Ectodermal cell (in vitro differentiated cells): Measurements from ENCODE around the gene ASPHD2. TPM values are rescaled to one million over a fixed set of nuclear protein-coding genes. Genes with fewer than 3 reads are reported as not detected.

Experiments
- H3K27ac ChIP-seq: 2 replicates; pipeline ENCODE4 v1.7.0; 2013; ENCODE audit warnings: mild to moderate bottlenecking, low read depth, low read length; ENCODE audit not compliant: insufficient read depth, poor library complexity, severe bottlenecking
- H3K27me3 ChIP-seq: 2 replicates; pipeline ENCODE4 v1.7.0; 2013; ENCODE audit warnings: mild to moderate bottlenecking, low read length; ENCODE audit not compliant: insufficient read depth, control insufficient read depth, poor library complexity, severe bottlenecking
- H3K36me3 ChIP-seq: one replicate; pipeline ENCODE4 v1.7.0; 2013; ENCODE audit warnings: low read length; ENCODE audit not compliant: control insufficient read depth, insufficient read depth
- H3K4me1 ChIP-seq: one replicate; pipeline ENCODE4 v1.7.0; 2013; ENCODE audit warnings: low read length; ENCODE audit not compliant: control insufficient read depth, insufficient read depth
- H3K4me3 ChIP-seq: 2 replicates; pipeline ENCODE4 v1.7.0; 2013; ENCODE audit warnings: low read depth, low read length, control low read depth; ENCODE audit not compliant: insufficient read depth
- H3K9me3 ChIP-seq: 2 replicates; pipeline ENCODE4 v1.7.0; 2013; ENCODE audit warnings: mild to moderate bottlenecking, low read length, moderate library complexity; ENCODE audit not compliant: control insufficient read depth
- WGBS, 2 experiments: methylation state at CpG; one replicate each; pipeline ENCODE4 v1.1.7; 2013; ENCODE audit warnings: missing lambda C conversion rate in 2 of 2; 5-methylcytosine and 5-hydroxymethylcytosine counted together
- polyA plus RNA-seq, 4 experiments: library from polyadenylated mRNA; stranded (reverse); fragments of 50-300 nt; gene quantifications; one replicate each; pipeline ENCODE4 v1.2.3, GENCODE V29; 2013

Gene ASPHD2, protein sequence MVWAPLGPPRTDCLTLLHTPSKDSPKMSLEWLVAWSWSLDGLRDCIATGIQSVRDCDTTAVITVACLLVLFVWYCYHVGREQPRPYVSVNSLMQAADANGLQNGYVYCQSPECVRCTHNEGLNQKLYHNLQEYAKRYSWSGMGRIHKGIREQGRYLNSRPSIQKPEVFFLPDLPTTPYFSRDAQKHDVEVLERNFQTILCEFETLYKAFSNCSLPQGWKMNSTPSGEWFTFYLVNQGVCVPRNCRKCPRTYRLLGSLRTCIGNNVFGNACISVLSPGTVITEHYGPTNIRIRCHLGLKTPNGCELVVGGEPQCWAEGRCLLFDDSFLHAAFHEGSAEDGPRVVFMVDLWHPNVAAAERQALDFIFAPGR
- polyA plus RNA-seq (2013, experiment 1 of 4), result 9.5 TPM
- 9.7 TPM for polyA plus RNA-seq (2013, experiment 2 of 4)
- polyA plus RNA-seq (2013, experiment 3 of 4), result 7.3 TPM
- polyA plus RNA-seq (2013, experiment 4 of 4), result 8.1 TPM

DNA sequence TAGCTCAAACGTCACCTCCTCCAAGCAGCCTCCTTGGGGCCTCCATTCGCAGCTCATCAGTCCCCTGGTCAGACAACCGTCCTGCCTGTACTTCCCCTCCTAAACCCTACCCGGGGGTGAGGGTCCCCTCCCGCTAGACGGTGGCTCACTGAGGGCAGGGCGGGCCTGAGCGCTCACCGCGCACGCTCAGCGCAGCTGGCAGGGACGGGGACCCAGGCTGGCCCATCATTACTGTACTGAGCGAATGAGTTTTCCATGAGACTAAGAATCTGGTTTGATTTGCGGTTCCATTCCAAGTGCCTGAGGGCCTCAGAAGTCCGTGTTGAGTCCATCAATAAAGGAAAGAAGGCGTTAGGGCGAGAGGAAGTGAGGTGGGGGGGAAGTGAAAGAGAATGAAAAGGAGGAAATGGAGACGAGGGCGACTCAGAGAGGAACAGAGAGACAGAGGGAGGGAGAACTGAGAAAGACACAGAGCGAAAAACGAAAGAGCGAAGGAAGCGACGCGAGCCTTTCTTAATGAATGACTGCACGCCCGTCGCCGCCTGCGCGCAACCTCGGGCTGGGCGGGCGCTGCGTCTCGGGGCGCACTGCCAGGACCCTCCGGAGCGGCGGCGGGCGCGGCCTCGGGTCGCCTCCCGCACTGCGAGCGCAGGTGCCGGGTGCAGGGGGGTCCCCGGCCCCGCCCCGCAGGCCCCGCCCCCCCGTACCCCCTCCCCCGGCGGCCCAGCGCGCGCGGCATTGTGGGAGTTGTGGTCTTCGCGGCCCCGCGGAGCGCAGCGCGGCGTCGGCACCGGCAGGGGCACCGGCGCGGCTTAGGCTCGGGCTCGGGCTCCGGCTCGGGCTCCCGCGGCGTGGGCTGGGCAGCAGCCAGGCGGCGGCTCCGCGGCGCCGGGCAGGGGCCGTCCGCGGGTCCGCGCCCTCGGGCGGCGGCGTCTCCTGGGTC is at the start of gene ASPHD2:
ASPHD2 (plus strand) TSS at position 746 of the 943 bp plus-strand sequence. CDS start 4,356 bp downstream, outside the sequence.
- Histone ChIP-seq H3K27ac (peak within 1 kb of the TSS; percentile 41), H3K4me1 (peaks cover 22% of the 10 kb centered on the region), H3K27me3 (peaks cover 26% of the 10 kb centered on the region), H3K4me3 (peak within 1 kb of the TSS; percentile 53), H3K9me3 (no peaks in the 10 kb centered on the region), H3K36me3 (peaks cover 3% of the 10 kb centered on the region)
- 2% methylated on average over 96 of the region's 96 CpGs for WGBS, 2 experiments

DNA sequence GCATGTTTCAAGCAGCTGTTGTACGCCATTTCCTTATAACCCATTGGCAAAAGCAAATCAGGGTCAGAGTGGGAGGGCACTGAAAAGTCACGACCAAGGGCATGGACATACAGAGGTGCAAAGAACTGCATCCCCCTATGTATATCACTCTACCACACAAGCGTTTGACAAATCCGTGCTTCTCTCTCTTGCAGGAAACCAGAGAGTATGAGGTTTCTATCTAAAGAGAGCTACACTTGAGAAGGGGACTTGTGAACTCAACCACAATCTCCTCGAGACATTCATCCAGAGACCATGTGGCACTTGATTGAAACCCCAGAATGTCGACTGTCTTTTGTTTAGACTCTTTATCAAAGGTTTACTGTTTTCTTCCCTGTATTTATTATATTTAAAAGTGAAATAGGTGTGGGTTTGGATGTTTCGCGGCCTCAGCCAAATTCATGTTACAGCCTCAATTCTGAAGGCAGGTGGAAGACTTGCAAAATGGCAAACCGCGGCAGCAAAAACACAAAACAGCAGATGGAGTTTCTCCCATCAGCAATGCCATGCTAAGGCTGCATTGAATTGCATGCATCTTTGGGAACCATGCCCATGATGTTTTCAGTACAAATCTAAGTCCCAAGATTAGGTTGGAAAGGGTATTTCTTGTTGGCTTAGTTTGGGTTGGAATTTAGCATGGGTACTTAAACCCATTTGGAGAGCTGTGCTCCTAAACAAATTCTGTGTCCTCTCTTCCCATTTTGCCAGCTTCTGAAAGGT is 48.8 kb upstream of the ASPHD2 start:
- no peaks in the 10 kb centered on the region for H3K27me3 ChIP-seq
- WGBS, 2 experiments, result 94 to 96% methylated on average over 10 of the region's 10 CpGs
- no peaks in the 10 kb centered on the region for H3K9me3 ChIP-seq
- H3K4me3 ChIP-seq, result no peak overlapping the region
- H3K4me1 ChIP-seq, result no peaks in the 10 kb centered on the region
- no peak overlapping the region for H3K27ac ChIP-seq
- H3K36me3 ChIP-seq, result no peaks in the 10 kb centered on the region

DNA sequence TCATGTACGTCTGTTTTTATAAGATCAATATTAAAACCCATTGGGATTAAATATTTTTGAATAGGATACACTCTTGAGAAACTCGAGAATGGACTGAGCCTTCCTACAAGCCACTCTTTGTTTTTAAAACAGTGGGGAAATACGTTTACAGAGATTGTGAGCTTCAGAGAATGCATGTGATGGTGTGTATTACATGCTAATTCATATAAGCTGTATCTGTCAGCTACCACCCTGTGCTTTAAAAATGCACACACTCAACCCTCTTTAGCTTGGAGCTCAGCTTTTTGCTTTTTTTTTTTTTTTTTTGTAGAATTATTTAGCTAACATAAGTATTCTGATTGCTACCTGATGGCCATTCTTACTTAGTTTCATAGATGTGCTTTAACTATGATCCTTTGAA is 46.3 kb upstream of the ASPHD2 start:
- H3K4me1 ChIP-seq, result no peaks in the 10 kb centered on the region
- no peak overlapping the region for H3K27ac ChIP-seq
- 69 to 94% methylated on average over 2 to 3 of the region's 3 CpGs for WGBS, 2 experiments
- no peaks in the 10 kb centered on the region for H3K36me3 ChIP-seq
- H3K4me3 ChIP-seq, result no peak overlapping the region
- H3K9me3 ChIP-seq, result no peaks in the 10 kb centered on the region
- no peaks in the 10 kb centered on the region for H3K27me3 ChIP-seq

DNA sequence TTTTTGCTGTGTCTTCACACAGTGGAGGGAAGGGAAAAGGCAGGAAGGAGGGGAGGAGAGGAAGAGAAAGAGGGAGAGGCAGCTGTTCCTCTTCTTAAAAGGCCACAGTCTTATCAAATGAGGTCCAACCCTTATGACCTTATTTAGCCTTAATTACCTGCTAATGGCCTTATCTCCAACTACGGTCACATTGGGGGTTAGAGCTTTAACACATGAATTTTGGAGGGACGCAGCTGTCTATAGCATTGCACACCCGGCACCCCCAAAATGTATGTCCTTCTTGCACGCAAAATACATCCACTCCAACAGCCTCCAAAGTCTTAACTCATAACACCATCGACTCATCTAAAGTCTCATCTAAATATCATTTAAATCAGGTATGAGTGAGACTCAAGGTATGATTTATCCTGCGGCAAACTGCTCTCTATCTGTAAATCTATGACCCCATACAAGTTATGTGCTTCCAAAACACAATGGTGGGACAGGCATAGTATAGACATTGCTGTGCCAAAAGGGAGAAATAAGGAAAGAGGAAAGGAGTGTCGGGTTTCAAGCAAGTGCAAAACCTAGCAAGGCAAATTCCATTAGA is 45.0 kb upstream of the ASPHD2 start:
- H3K27me3 ChIP-seq, result no peaks in the 10 kb centered on the region
- 85 to 88% methylated on average over 7 of the region's 7 CpGs for WGBS, 2 experiments

DNA sequence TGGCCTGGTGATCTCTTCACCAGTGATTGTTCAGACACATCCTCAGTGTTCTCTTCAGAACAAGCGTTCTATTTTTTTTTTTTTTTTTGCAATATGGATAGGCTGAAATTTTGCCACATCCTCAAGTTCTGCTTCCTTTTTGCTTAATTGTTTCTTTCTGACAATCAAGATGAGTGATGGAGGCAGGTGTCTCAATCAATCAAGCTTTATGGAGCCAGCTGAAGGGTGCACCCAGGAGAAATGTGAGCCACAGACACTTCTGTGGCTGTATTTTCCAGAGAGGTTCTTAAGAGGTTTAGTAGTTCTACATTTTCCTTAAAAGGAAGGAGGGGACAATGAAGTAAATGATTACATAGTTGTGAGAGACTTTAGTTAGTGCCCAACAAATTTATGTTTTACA is 43.9 kb upstream of the ASPHD2 start:
- 100% methylated on average over 1 of the region's 1 CpG; no CpG with 5 or more reads in 1 of the 2 experiments for whole genome bisulfite sequencing, 2 experiments
- Histone ChIP-seq H3K27me3 (no peaks in the 10 kb centered on the region), H3K4me1 (no peaks in the 10 kb centered on the region), H3K36me3 (no peaks in the 10 kb centered on the region), H3K4me3 (no peak overlapping the region), H3K27ac (no peak overlapping the region), H3K9me3 (no peaks in the 10 kb centered on the region)

More for the DNA sequence above, 45.0 kb upstream of the ASPHD2 start:
- H3K4me1 ChIP-seq, result no peaks in the 10 kb centered on the region
- H3K4me3 ChIP-seq, result no peak overlapping the region
- H3K27ac ChIP-seq, result no peak overlapping the region
- H3K36me3 ChIP-seq, result no peaks in the 10 kb centered on the region
- no peaks in the 10 kb centered on the region for H3K9me3 ChIP-seq

DNA sequence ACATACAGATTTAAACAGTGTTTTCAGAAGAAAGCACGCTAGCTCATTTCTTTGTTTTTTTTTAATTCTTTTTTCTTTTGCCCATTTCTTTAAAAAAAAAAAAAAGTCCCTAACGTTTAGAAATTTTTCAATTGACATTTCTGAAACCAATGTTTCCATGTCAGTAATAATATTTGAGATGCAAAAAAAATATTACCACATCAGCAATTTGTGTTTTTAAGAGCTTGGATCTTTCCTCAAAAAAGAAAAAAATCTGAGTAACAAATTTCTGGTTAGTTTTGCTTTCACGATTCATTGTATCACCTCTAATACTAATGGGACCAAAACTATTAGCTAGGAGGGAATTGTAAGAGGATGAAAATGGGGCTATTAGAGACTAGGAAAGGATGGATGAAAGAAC is 39.9 kb upstream of the ASPHD2 start:
- Histone ChIP-seq H3K9me3 (no peaks in the 10 kb centered on the region), H3K4me1 (no peaks in the 10 kb centered on the region), H3K27me3 (no peaks in the 10 kb centered on the region), H3K27ac (no peak overlapping the region), H3K4me3 (no peak overlapping the region), H3K36me3 (no peaks in the 10 kb centered on the region)
- 81 to 93% methylated on average over 2 of the region's 3 CpGs for WGBS, 2 experiments

DNA sequence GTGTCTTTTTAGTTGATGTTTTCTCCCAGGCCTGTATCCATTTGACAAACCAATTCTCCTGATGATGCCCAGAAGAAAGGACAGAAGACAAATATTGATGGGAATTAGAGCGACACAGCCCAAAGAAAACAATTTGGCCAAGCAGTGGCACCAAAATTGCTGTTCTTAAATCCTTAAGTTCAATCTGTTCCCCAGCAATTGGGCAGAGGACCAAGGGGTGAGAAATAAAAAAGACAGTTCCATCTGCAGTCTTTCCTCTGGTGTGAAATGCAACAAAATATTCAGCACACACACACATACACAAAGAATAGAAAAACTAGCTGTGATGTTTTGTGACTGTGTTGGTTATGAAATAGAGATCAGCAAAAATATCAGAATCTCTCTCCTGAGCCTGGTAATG is 38.0 kb upstream of the ASPHD2 start:
- Histone ChIP-seq H3K9me3 (no peaks in the 10 kb centered on the region), H3K4me1 (peaks cover 13% of the 10 kb centered on the region), H3K4me3 (no peak overlapping the region), H3K27ac (no peak overlapping the region), H3K36me3 (no peaks in the 10 kb centered on the region), H3K27me3 (no peaks in the 10 kb centered on the region)
- WGBS, 2 experiments, result 88 to 93% methylated on average over 1 of the region's 1 CpG

DNA sequence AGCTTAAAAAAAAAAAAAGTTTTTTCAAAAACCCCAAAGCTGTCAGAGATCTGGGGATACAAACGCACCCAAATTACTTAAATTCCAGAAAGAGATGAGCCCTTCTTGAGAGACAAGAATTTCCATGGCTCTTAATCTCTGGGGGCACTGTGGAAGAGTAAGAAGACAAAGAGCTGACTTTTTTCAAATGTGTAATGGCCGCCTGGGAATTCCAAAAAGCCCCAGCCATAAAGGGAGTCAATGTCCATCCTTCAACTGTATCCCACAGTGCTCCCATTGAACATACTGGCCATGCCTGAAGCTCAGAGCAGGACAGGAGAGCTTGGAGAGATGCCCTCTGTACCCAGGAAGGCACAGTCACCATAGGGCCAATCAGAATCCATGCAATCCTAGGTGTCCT is 37.4 kb upstream of the ASPHD2 start:
- 68 to 83% methylated on average over 2 of the region's 2 CpGs for WGBS, 2 experiments

DNA sequence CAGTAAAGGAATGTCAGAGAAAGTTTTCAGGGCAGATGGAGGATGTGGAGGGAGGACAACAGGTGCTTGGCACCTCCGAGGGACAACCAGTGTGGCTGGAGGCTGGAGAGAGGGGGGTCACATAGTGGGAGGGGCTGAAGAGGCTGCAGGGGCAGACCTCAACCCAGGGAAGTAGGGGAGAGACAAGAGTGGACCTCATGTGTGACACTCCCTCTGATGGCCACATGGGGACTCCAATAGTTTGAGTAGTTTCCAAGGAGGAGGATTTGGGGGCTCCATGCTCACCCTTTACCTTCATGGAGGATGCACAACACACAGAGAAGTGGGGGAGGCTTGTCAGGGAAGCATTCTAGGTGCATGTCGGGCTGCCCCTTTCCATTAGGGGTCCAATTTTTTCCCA is 35.1 kb upstream of the ASPHD2 start:
- Histone ChIP-seq H3K27me3 (no peaks in the 10 kb centered on the region), H3K27ac (no peak overlapping the region), H3K4me3 (no peak overlapping the region), H3K9me3 (no peaks in the 10 kb centered on the region), H3K36me3 (no peaks in the 10 kb centered on the region), H3K4me1 (peaks cover 18% of the 10 kb centered on the region)
- WGBS, 2 experiments, result 70% methylated on average over 2 of the region's 2 CpGs

More for the DNA sequence above, 37.4 kb upstream of the ASPHD2 start:
- H3K27me3 ChIP-seq, result no peaks in the 10 kb centered on the region
- H3K36me3 ChIP-seq, result no peaks in the 10 kb centered on the region
- no peak overlapping the region for H3K27ac ChIP-seq
- no peak overlapping the region for H3K4me3 ChIP-seq
- no peaks in the 10 kb centered on the region for H3K9me3 ChIP-seq
- H3K4me1 ChIP-seq, result peaks cover 18% of the 10 kb centered on the region
